Gastroesophageal sphincter (tissue), 3 donors: ENCODE measurements around the gene CHMP5.

Experiments used
- EP300 ChIP-seq: sonication (generic); formaldehyde crosslinking; IDR thresholded peaks from one replicate; pipeline ENCODE4 v1.6.1; 2017; ENCODE audit warnings: antibody characterized with exemption, mild to moderate bottlenecking
- POLR2A ChIP-seq, 2 donors: fragments of 450-650 bp; IDR thresholded peaks; one replicate each; pipeline ENCODE4 v1.6.1; 2017; ENCODE audit warnings: antibody characterized with exemption in 2 of 2, mild to moderate bottlenecking in 2 of 2, moderate library complexity in 1 of 2
- POLR2AphosphoS5 ChIP-seq: sonication (generic); formaldehyde crosslinking; IDR thresholded peaks from one replicate; pipeline ENCODE4 v1.6.1; 2017; ENCODE audit warnings: antibody characterized with exemption
- TF ChIP-seq, protein P1 (sequence below), 4 experiments: fragments of 200-600 bp in 2 of 4; fragments of 450-650 bp in 2 of 4; sonication (generic) in 1 of 4; IDR thresholded peaks; one replicate each; pipeline ENCODE4 v1.5.1; 2017 to 2019; ENCODE audit warnings: antibody characterized with exemption in 4 of 4, mild to moderate bottlenecking in 2 of 4, moderate library complexity in 2 of 4

DNA sequence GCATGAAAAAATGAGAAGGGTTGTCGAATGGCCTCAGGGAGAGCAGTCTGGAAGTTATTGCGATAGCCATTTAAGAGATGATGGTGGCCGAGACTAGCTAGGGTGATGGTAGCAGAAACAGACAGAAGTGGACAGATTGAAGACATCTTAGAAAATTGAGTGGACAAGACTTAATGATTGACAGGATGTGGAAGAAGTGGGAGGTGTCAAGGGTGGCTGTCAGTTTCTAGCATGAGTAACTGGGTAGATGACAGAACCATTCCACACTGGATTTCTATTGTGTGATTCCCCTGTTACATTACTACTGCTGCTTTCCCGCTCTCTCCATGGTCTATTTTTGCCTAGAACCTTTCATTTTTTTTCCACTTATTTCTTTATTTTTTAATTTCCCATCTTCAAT, 12.6 kb downstream of the CHMP5 start:
- TF ChIP-seq, protein P1, sequence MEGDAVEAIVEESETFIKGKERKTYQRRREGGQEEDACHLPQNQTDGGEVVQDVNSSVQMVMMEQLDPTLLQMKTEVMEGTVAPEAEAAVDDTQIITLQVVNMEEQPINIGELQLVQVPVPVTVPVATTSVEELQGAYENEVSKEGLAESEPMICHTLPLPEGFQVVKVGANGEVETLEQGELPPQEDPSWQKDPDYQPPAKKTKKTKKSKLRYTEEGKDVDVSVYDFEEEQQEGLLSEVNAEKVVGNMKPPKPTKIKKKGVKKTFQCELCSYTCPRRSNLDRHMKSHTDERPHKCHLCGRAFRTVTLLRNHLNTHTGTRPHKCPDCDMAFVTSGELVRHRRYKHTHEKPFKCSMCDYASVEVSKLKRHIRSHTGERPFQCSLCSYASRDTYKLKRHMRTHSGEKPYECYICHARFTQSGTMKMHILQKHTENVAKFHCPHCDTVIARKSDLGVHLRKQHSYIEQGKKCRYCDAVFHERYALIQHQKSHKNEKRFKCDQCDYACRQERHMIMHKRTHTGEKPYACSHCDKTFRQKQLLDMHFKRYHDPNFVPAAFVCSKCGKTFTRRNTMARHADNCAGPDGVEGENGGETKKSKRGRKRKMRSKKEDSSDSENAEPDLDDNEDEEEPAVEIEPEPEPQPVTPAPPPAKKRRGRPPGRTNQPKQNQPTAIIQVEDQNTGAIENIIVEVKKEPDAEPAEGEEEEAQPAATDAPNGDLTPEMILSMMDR (IDR thresholded peaks at IDR 0.05) = no peak
- no peak for TF ChIP-seq POLR2A (IDR thresholded peaks at IDR 0.05)
- no peak for TF ChIP-seq POLR2AphosphoS5
- TF ChIP-seq EP300 = no peak
